Kidney capillary endothelial cell (primary cell): ENCODE results near the gene PPM1A.
"Not testable (repeated sequence)": the region's sequence is repeated elsewhere in the genome, so short reads cannot be mapped to it uniquely, and the experiment has no call there.

Experiments
- DNase-seq: peaks from one replicate; pipeline ENCODE4 v3.0.0-alpha.2; 2018; ENCODE audit warnings: low spot score

PPM1A gene

GRCh38 chr14:60266021-60266937 lies 17.3 kb downstream of the PPM1A start:
- peak; percentile 24 for DNase-seq

GRCh38 chr14:60272177-60272576 lies 23.2 kb downstream of the PPM1A start:
- DNase-seq = no peak

- no peak for DNase-seq
Measured at GRCh38 chr14:60273956-60274355, 24.9 kb downstream of the PPM1A start.

GRCh38 chr14:60274448-60274847 lies 25.4 kb downstream of the PPM1A start:
- no peak for DNase-seq

GRCh38 chr14:60275932-60276331 lies 26.9 kb downstream of the PPM1A start:
- no peak for DNase-seq

GRCh38 chr14:60276347-60276746 lies 27.3 kb downstream of the PPM1A start:
- DNase-seq = no peak

GRCh38 chr14:60277605-60278190 lies 28.7 kb downstream of the PPM1A start:
- DNase-seq = no peak

- DNase-seq = no peak
Measured at GRCh38 chr14:60278350-60278749, 29.3 kb downstream of the PPM1A start.

- DNase-seq = no peak
Measured at GRCh38 chr14:60287452-60287851, 38.4 kb downstream of the PPM1A start.

GRCh38 chr14:60288279-60288678 lies 39.3 kb downstream of the PPM1A start:
- DNase-seq = no peak

GRCh38 chr14:60294411-60295069 lies 45.5 kb downstream of the PPM1A start:
- DNase-seq = peak; percentile 19

- DNase-seq = no peak
Measured at GRCh38 chr14:60300019-60300418, 51.0 kb downstream of the PPM1A start.

GRCh38 chr14:60301685-60302084 lies 52.7 kb downstream of the PPM1A start:
- DNase-seq = no peak

- DNase-seq = no peak
Measured at GRCh38 chr14:60302663-60303062, 53.6 kb downstream of the PPM1A start.

- DNase-seq = no peak
Measured at GRCh38 chr14:60303745-60304144, 54.7 kb downstream of the PPM1A start.

GRCh38 chr14:60304509-60304908 lies 55.5 kb downstream of the PPM1A start:
- no peak for DNase-seq

GRCh38 chr14:60309867-60310552 lies 61.0 kb downstream of the PPM1A start:
- no peak for DNase-seq

- no peak for DNase-seq
Measured at GRCh38 chr14:60311417-60311816, 62.4 kb downstream of the PPM1A start.

- DNase-seq = no peak
Measured at GRCh38 chr14:60313093-60313492, 64.1 kb downstream of the PPM1A start.

GRCh38 chr14:60315196-60315990 lies 66.4 kb downstream of the PPM1A start:
- DNase-seq = no peak

- DNase-seq = no peak
Measured at GRCh38 chr14:60317609-60318008, 68.6 kb downstream of the PPM1A start.

- DNase-seq = not testable (repeated sequence)
Measured at GRCh38 chr14:60320860-60321259, 71.8 kb downstream of the PPM1A start.
